GM10248 (cell line): ENCODE measurements around the gene NECAB2.

Experiments
- CTCF ChIA-PET: fragments of 300-600 bp; sonication (Branson Sonifier 250); formaldehyde crosslinking; extraction: SDS; loops from one replicate; lab custom pipeline; 2021; ENCODE audit warnings: antibody characterized with exemption; lab: Yijun Ruan, JAX
- POLR2A ChIA-PET: fragments of 350-650 bp; sonication (Branson Sonifier 250); formaldehyde crosslinking; extraction: SDS; loops from one replicate; lab custom pipeline; 2020; ENCODE audit warnings: antibody characterized with exemption; lab: Yijun Ruan, JAX
- DNase-seq: peaks from one replicate; pipeline ENCODE4 v3.0.0; 2012; ENCODE audit errors: extremely low spot score
- TF ChIP-seq, protein P1 (sequence below): IDR thresholded peaks from 2 replicates; pipeline ENCODE4 v1.5.1; 2012; ENCODE audit warnings: mild to moderate bottlenecking, low read depth; ENCODE audit errors: extremely low read depth, missing control alignments, control extremely low read depth

NECAB2 gene

DNA sequence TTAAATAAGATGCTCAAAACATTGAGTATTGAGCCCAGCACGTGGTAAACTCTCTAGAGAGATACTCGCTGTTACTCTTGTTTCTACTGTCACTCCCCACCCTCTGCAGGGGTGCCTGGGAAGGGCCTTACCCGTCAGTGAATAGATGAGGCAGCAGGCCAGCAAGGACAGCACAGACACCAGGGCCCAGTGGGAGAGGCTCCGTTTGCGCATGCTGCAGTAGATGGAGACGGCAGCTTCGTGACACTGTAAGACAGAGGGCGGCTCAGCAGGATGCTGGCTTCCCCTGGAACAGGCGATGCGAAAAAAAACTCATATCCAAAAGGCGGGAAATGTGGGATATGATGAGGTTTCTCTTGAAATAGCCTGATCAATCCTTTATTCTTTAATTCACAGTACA lies 54.6 kb downstream of the NECAB2 start:
- CTCF ChIA-PET = no interaction called here
- no peak for DNase-seq

DNA sequence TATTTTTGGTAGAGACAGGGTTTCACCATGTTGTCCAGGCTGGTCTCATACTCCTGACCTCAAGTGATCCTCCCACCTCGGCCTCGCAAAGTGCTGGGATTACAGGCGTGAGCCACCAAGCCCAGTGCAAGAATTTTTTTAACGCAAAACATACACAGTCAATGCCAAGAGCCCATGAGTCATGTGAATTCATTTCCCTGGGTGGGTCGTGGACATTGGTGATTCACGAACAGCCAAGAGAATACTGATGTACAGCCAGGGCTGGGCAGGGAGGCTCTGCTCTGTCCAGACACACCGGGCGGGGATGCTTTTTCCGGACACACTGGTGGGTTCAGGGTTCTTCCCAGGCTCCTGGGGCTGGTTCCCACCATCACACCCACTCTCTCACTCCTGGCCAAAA lies 56.8 kb downstream of the NECAB2 start:
- TF ChIP-seq, protein P1, sequence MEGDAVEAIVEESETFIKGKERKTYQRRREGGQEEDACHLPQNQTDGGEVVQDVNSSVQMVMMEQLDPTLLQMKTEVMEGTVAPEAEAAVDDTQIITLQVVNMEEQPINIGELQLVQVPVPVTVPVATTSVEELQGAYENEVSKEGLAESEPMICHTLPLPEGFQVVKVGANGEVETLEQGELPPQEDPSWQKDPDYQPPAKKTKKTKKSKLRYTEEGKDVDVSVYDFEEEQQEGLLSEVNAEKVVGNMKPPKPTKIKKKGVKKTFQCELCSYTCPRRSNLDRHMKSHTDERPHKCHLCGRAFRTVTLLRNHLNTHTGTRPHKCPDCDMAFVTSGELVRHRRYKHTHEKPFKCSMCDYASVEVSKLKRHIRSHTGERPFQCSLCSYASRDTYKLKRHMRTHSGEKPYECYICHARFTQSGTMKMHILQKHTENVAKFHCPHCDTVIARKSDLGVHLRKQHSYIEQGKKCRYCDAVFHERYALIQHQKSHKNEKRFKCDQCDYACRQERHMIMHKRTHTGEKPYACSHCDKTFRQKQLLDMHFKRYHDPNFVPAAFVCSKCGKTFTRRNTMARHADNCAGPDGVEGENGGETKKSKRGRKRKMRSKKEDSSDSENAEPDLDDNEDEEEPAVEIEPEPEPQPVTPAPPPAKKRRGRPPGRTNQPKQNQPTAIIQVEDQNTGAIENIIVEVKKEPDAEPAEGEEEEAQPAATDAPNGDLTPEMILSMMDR = no peak
- CTCF ChIA-PET = no interaction called here
- no peak for DNase-seq
- POLR2A ChIA-PET = no interaction called here

More for the DNA sequence above, 54.6 kb downstream of the NECAB2 start:
- POLR2A ChIA-PET = no interaction called here
- TF ChIP-seq, protein P1 = no peak

DNA sequence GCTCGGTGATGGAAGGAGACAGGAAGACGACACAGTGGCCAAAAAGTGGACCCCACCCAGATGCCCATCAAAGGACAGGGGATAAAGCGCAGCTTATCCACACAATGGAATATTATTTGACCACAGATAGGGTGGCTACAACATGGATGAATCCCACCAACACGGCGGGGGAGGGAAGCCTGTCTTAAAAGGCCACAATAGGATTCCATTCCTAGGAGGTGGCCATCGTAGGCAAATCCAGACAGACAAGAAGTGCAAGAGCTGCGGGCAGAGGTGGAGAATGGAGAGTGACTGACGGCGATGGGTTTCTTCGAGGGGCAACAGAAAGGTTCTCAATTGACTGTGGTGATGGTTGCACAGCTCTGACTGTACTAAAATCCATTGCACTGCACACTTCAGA lies 58.6 kb downstream of the NECAB2 start:
- TF ChIP-seq, protein P1 = no peak
- no peak for DNase-seq
- POLR2A ChIA-PET = no interaction called here
- CTCF ChIA-PET = interaction anchor here (1.3 kb wide), 1 partner anchor 160 kb away, joined by 3 read pairs; the partner anchor contains the start of gene TAF1C

DNA sequence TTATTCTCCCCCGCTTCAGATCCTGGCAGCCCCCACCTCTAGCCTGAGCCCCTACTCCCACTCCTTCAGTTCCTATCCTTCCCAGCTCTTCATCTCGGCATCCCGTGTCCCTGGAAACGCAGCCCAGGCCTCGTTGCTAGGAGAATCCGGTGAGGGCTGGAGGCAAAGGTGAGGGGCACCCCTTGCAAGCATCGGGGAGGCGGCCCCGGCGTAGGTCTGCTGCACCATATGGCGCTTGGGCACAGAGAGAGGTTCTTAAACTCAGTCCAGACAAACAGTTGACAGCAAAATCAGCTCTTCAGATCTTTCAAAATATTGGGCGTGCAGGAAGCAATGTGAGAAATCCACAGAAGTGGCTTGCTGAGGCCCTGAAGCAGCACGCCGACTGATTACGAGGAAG lies 59.6 kb downstream of the NECAB2 start:
- TF ChIP-seq, protein P1 = no peak
- ChIA-PET POLR2A (no interaction called here), CTCF (interaction anchor here (1.3 kb wide), 1 partner anchor 159 kb away, joined by 3 read pairs; the partner anchor contains the start of gene TAF1C)
- no peak for DNase-seq

DNA sequence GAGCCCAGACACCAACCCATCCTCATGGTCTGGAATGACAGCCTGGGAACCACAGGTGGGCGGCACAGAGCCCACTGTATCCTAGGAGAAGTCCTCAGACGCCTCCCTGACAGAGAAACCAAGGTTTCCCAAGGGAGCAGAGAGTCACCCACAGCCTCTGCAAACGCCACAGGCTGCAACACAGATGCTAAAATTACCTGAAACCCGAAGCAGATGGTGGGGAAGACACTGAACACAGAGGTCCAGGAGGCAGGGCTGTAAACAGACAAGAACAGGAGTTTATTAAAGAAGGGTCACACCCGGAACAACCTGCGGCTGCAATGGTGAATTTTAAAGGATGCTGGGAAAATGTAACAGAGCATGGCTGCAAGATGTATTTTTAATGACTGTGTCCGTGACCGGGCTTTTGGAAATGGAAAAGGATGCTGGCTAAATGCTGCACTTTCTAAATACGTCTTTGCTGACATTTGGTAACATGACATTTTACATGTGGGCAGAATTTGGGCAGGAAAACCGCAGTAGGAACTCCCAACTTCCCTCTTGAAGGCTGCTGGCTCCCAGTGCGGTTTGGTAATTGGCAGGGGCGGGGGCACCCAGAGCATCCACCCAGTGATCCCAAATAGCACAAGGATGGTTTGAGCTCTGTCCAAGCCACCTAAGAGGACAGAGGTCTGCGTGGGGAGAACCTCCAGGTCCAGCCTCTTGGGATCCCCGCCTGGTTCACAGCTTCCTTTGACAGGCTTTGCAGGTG lies 61.4 kb downstream of the NECAB2 start:
- no peak for DNase-seq
- CTCF ChIA-PET = no interaction called here
- TF ChIP-seq, protein P1 = no peak
- POLR2A ChIA-PET = no interaction called here

DNA sequence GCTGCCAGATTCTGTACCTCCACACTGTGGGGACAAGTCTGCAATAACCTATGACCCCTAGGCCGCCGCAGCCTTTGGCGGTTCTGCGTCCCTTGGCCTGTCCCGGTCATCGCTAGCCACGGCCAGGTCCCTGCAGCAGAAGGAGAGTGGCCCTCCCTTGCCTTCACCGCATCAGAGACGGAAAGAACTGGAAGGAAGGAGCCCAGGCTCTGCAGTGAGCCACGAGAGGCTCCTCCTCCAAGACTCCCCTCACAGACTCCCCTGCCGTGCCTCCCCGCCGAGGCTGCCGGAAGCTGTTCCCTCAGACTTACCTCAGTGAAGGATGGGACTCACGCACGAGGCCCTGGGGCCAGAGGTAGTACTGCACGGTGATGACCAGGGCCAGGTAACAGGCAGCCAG lies 63.5 kb downstream of the NECAB2 start:
- POLR2A ChIA-PET = no interaction called here
- CTCF ChIA-PET = no interaction called here
- no peak for DNase-seq
- TF ChIP-seq, protein P1 = no peak
